ENCODE data around the gene MS4A18. TPM values are rescaled to one million over a fixed set of nuclear protein-coding genes. Genes with fewer than 3 reads are reported as not detected.

The MS4A18 gene
- total RNA-seq, 2 donors from 2014 or later: not detected

- Histone ChIP-seq H3K27ac (no peak overlapping the region), H3K9me3 (no peaks in the 10 kb centered on the region), H3K36me3 (no peaks in the 10 kb centered on the region), H3K4me3 (no peak overlapping the region), H3K4me1 (replicated peaks) (no peaks in the 10 kb centered on the region), H3K27me3 (replicated peaks; ENCODE audit: insufficient read depth) (no peaks in the 10 kb centered on the region)
- intact Hi-C loops (cut with DNase I): no loop called here
- no peak for DNase-seq (ENCODE audit: low spot score)
- no peak for TF ChIP-seq CTCF (IDR thresholded peaks at IDR 0.05)
- TF ChIP-seq POLR2AphosphoS5 (IDR thresholded peaks at IDR 0.05): no peak
- TF ChIP-seq POLR2A (IDR thresholded peaks at IDR 0.05): no peak
- 88% methylated on average over 9 of the region's 11 CpGs for WGBS
Measured at GRCh38 chr11:60769811-60770210, 45.3 kb downstream of the MS4A18 start.

- H3K4me1 ChIP-seq (replicated peaks): no peaks in the 10 kb centered on the region
- H3K27me3 ChIP-seq (replicated peaks; ENCODE audit: insufficient read depth): no peaks in the 10 kb centered on the region
- no peaks in the 10 kb centered on the region for H3K9me3 ChIP-seq
- no peak for DNase-seq (ENCODE audit: low spot score)
- H3K4me3 ChIP-seq: no peak overlapping the region
- intact Hi-C loops (cut with DNase I): no loop called here
- 96% methylated on average over 4 of the region's 4 CpGs for WGBS
- H3K27ac ChIP-seq: no peak overlapping the region
- H3K36me3 ChIP-seq: no peaks in the 10 kb centered on the region
- TF ChIP-seq POLR2A (IDR thresholded peaks at IDR 0.05) (no peak), CTCF (IDR thresholded peaks at IDR 0.05) (no peak), POLR2AphosphoS5 (IDR thresholded peaks at IDR 0.05) (no peak)
Measured at GRCh38 chr11:60771146-60771545, 46.6 kb downstream of the MS4A18 start.

GRCh38 chr11:60771879-60772525 lies 47.5 kb downstream of the MS4A18 start:
- H3K9me3 ChIP-seq: no peaks in the 10 kb centered on the region
- H3K4me1 ChIP-seq (replicated peaks): no peaks in the 10 kb centered on the region
- H3K27me3 ChIP-seq (replicated peaks; ENCODE audit: insufficient read depth): no peaks in the 10 kb centered on the region
- no peak for TF ChIP-seq POLR2AphosphoS5 (IDR thresholded peaks at IDR 0.05)
- no peak for TF ChIP-seq POLR2A (IDR thresholded peaks at IDR 0.05)
- H3K4me3 ChIP-seq: no peak overlapping the region
- 91% methylated on average over 16 of the region's 16 CpGs for WGBS
- no peak overlapping the region for H3K27ac ChIP-seq
- H3K36me3 ChIP-seq: no peaks in the 10 kb centered on the region
- intact Hi-C loops (cut with DNase I): no loop called here
- no peak for DNase-seq (ENCODE audit: low spot score)

GRCh38 chr11:60772666-60773065 lies 48.1 kb downstream of the MS4A18 start:
- intact Hi-C loops (cut with DNase I): no loop called here

GRCh38 chr11:60774726-60775125 lies 50.2 kb downstream of the MS4A18 start:
- H3K36me3 ChIP-seq: no peaks in the 10 kb centered on the region
- WGBS: 85% methylated on average over 13 of the region's 13 CpGs
- no peaks in the 10 kb centered on the region for H3K27me3 ChIP-seq (replicated peaks; ENCODE audit: insufficient read depth)
- TF ChIP-seq POLR2A (IDR thresholded peaks at IDR 0.05): no peak
- TF ChIP-seq POLR2AphosphoS5 (IDR thresholded peaks at IDR 0.05): no peak
- intact Hi-C loops (cut with DNase I): loop anchor here (5.0 kb wide), 1 partner anchor 123 kb away; no protein-coding TSS in a partner anchor
- no peak overlapping the region for H3K27ac ChIP-seq
- H3K9me3 ChIP-seq: no peaks in the 10 kb centered on the region
- no peak overlapping the region for H3K4me3 ChIP-seq
- no peak for DNase-seq (ENCODE audit: low spot score)
- H3K4me1 ChIP-seq (replicated peaks): no peaks in the 10 kb centered on the region

More at GRCh38 chr11:60772666-60773065, 48.1 kb downstream of the MS4A18 start:
- no peak for DNase-seq (ENCODE audit: low spot score)
- Histone ChIP-seq H3K4me1 (replicated peaks) (no peaks in the 10 kb centered on the region), H3K9me3 (no peaks in the 10 kb centered on the region), H3K27me3 (replicated peaks; ENCODE audit: insufficient read depth) (no peaks in the 10 kb centered on the region), H3K27ac (no peak overlapping the region), H3K36me3 (no peaks in the 10 kb centered on the region), H3K4me3 (no peak overlapping the region)
- 90% methylated on average over 8 of the region's 8 CpGs for WGBS
- TF ChIP-seq CTCF (IDR thresholded peaks at IDR 0.05) (no peak), POLR2AphosphoS5 (IDR thresholded peaks at IDR 0.05) (no peak), POLR2A (IDR thresholded peaks at IDR 0.05) (no peak)

GRCh38 chr11:60775420-60775961 lies 51.0 kb downstream of the MS4A18 start:
- WGBS: 11% methylated on average over 15 of the region's 15 CpGs
- no peak for TF ChIP-seq POLR2A (IDR thresholded peaks at IDR 0.05)
- peak; percentile 76 to 90 (median 90) for TF ChIP-seq CTCF (IDR thresholded peaks at IDR 0.05)
- TF ChIP-seq POLR2AphosphoS5 (IDR thresholded peaks at IDR 0.05): peak; percentile 55
- peak; percentile 87 for DNase-seq (ENCODE audit: low spot score)
- Histone ChIP-seq H3K4me1 (replicated peaks) (no peaks in the 10 kb centered on the region), H3K36me3 (no peaks in the 10 kb centered on the region), H3K4me3 (no peak overlapping the region), H3K9me3 (no peaks in the 10 kb centered on the region), H3K27me3 (replicated peaks; ENCODE audit: insufficient read depth) (no peaks in the 10 kb centered on the region), H3K27ac (peak overlapping the region in 1 of 2 donors; percentile 19)
- intact Hi-C loops (cut with DNase I): loop anchor here (5.0 kb wide), 1 partner anchor 122 kb away; no protein-coding TSS in a partner anchor

Measured in prostate gland (tissue), 2 donors.